Small intestine (tissue), 7 donors: ENCODE results near the gene JMJD1C. TPM values are rescaled to one million over a fixed set of nuclear protein-coding genes. Genes with fewer than 3 reads are reported as not detected.
A peak's percentile ranks its signal among the peaks of the same experiment; 100 is the strongest.

Experiments
- DNase-seq, 2 donors: peaks; one replicate each; pipeline versions ENCODE4 v3.0.0 to v3.0.0-alpha.2; 2013
- FAIRE-seq: peaks from 2 replicates; lab custom pipeline; 2012; peaks lifted over from hg19 to GRCh38; lab: Jason Lieb, UNC
- H3K27ac ChIP-seq, 3 donors: one replicate each; pipeline ENCODE4 v1.5.1; 2013; ENCODE audit warnings: low read length in 2 of 3, mild to moderate bottlenecking in 2 of 3, control low read depth in 1 of 3, inconsistent platforms in 1 of 3, low read depth in 1 of 3, moderate library complexity in 1 of 3
- H3K27me3 ChIP-seq, 3 donors: one replicate each; pipeline ENCODE4 v1.6.1; 2013; ENCODE audit warnings: low read length in 3 of 3, inconsistent platforms in 1 of 3; ENCODE audit not compliant: control insufficient read depth in 3 of 3, insufficient read depth in 3 of 3
- H3K36me3 ChIP-seq, 3 donors: one replicate each; pipeline ENCODE4 v1.6.1; 2013; ENCODE audit warnings: low read length in 3 of 3, inconsistent platforms in 1 of 3, low read depth in 1 of 3, mild to moderate bottlenecking in 1 of 3, moderate library complexity in 1 of 3; ENCODE audit not compliant: control insufficient read depth in 3 of 3, insufficient read depth in 2 of 3
- H3K4me1 ChIP-seq, 3 donors: one replicate each; pipeline ENCODE4 v1.6.1; 2013; ENCODE audit warnings: low read length in 2 of 3, inconsistent platforms in 1 of 3, low read depth in 1 of 3, mild to moderate bottlenecking in 1 of 3, moderate library complexity in 1 of 3; ENCODE audit not compliant: control insufficient read depth in 3 of 3, insufficient read depth in 2 of 3
- H3K4me3 ChIP-seq, 3 donors: one replicate each; pipeline ENCODE4 v1.5.1; 2013; ENCODE audit warnings: low read length in 3 of 3, control low read depth in 1 of 3, inconsistent platforms in 1 of 3, low read depth in 1 of 3, mild to moderate bottlenecking in 1 of 3, moderate library complexity in 1 of 3
- H3K9me3 ChIP-seq, 2 donors: one replicate each; pipeline ENCODE4 v1.6.1; 2013; ENCODE audit warnings: low read depth in 1 of 2, low read length in 1 of 2; ENCODE audit not compliant: control insufficient read depth in 2 of 2, insufficient read depth in 1 of 2
- WGBS, 3 donors: extraction: QIAGEN DNeasy Blood & Tissue Kit; methylation state at CpG; one replicate each; pipeline ENCODE4 v1.1.7; 2013; 5-methylcytosine and 5-hydroxymethylcytosine counted together
- polyA plus RNA-seq, 4 donors: library from polyadenylated mRNA; stranded (reverse) in 3 of 4; unstranded in 1 of 4; fragments of 200-250 nt in 3 of 4; fragments of 120-200 nt in 1 of 4; gene quantifications; one replicate each; pipeline versions ENCODE4 v1.2.1 to v1.2.3, GENCODE V29; 2013
- donor health status: healthy with polysubstance abuse.
- donor health status: control.
- donor health status: control.
- donor health status: Bipolar disorder and iron deficiency.
- donor health status: healthy.

The JMJD1C gene
- polyA plus RNA-seq, 4 donors: 22.4 to 108 (median 39.1) TPM

DNA sequence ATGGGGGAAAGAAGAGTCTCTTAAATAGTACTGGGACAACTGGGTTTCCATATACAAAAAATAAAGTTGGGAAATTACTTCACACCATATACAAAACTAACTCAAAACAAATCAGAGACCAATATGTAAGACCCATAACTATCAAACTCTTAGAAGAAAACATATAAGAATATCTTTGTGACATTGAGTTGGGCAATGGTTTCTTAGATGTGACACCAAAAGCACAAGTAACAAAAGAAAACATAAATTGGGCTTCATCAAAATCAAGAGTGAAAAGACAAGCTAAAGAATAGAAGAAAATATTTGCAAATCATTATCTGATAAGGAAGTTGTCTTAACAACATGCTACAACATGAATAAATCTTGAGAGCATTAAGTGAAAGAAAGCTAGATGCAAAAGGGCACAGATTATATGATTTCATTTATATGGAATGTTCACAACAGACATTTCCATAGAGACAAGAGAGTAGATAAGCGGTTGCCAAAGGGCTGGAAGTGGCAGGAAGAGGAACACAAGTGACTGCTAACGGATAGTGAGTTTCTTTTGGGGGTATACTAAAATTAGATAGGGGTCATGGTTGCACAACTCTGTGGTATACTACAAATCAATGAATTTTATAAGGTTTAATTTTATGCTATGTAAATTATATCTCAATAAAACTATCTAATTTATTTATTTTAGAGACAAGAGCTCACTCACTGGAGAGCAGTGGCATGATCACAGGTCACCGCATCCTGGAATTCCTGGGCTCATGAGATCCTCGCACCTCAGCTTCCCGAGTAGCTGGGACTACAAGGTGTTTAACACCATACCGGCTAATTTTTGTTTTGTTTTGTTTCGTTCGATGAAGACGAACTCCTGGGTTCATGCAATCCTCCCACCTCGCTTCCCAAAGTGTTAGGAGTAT, 35.4 kb downstream of the JMJD1C start:
- Histone ChIP-seq H3K4me1 (peaks cover 0 to 5% (median 0%) of the 10 kb centered on the region in 3 donors), H3K9me3 (no peaks in the 10 kb centered on the region), H3K36me3 (peaks cover 0 to 19% (median 0%) of the 10 kb centered on the region in 3 donors), H3K27me3 (no peaks in the 10 kb centered on the region), H3K27ac (no peak overlapping the region), H3K4me3 (no peak overlapping the region)
- DNase-seq (peak; percentile 30 to 33), FAIRE-seq (no peak)
- 79 to 85% (median 84%) methylated on average over 10 of the region's 10 CpGs for WGBS, 3 donors

DNA sequence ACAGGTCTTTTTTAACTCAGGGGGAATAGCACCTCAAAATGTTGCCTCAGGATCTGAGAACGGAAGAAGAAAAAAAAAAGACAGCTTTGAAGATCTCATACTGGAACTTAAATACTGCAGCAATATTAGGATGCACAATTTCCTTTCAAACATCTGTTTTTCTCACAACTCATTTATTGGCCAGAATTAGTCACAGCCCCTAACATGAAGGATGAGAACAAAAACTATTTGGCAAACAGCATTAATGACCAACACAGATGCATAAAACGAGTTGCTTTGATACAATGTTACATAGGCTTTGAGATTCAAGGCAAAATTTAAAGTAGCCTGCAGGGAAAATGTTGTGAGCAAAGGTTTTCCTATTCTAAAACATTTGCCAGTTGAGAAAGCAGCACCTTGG, 36.5 kb downstream of the JMJD1C start:
- no peak for FAIRE-seq
- Histone ChIP-seq H3K27ac (no peak overlapping the region), H3K4me3 (no peak overlapping the region)

DNA sequence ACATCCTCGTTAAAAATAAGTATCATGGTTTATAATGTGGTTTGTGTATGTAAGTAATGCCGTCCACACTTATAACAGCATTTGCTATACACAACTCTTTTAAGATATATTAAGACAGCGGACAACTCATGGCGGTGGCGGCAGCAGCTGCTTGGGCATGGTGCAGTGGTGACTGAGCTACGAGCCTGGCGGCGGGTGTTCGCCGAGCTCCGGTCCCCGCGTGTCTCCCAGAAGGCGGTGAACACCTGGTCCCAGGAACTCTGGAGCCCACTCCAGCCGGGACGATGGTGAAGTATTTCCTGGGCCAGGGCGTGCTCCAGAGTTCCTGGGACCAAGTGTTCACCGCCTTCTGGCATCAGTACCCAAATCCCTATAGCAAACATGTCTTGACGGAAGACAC, 38.8 kb downstream of the JMJD1C start:
- Histone ChIP-seq H3K4me3 (no peak overlapping the region), H3K27ac (no peak overlapping the region), H3K36me3 (peaks cover 0 to 17% (median 0%) of the 10 kb centered on the region in 3 donors), H3K9me3 (no peaks in the 10 kb centered on the region), H3K27me3 (no peaks in the 10 kb centered on the region), H3K4me1 (peaks cover 0 to 1% (median 0%) of the 10 kb centered on the region in 3 donors)
- WGBS, 3 donors: 97 to 98% (median 98%) methylated on average over 19 of the region's 19 CpGs
- FAIRE-seq (no peak), DNase-seq (no peak)

More for the DNA sequence above, 36.5 kb downstream of the JMJD1C start:
- Histone ChIP-seq H3K9me3 (no peaks in the 10 kb centered on the region), H3K36me3 (peaks cover 0 to 19% (median 0%) of the 10 kb centered on the region in 3 donors), H3K4me1 (peaks cover 0 to 5% (median 0%) of the 10 kb centered on the region in 3 donors), H3K27me3 (no peaks in the 10 kb centered on the region)
- WGBS, 3 donors: 46 to 75% (median 66%) methylated on average over 2 of the region's 2 CpGs
- no peak for DNase-seq

DNA sequence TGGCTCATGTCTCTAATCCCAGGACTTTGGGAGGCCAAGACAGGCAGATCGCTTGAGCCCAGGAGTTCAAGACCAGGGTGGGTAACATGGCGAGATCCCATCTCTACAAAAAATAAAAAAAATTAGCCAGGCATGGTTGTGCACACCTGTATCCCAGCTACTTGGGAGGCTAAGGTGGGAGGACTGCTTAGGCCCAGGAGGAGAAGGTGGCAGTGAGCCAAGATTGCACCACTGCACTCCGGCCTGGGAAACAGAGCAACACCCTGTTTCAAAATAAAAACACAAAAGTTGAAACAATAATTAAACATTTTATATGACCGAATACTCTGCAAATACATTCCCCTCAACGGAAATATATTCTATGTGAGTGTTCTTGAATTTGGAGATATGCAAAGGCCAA, 40.3 kb downstream of the JMJD1C start:
- Histone ChIP-seq H3K27me3 (no peaks in the 10 kb centered on the region), H3K4me1 (peaks cover 0 to 3% (median 0%) of the 10 kb centered on the region in 3 donors), H3K9me3 (no peaks in the 10 kb centered on the region), H3K36me3 (peaks cover 0 to 9% (median 0%) of the 10 kb centered on the region in 3 donors), H3K4me3 (no peak overlapping the region), H3K27ac (no peak overlapping the region)
- 86 to 87% (median 86%) methylated on average over 5 of the region's 5 CpGs for WGBS, 3 donors
- DNase-seq (no peak), FAIRE-seq (no peak)

DNA sequence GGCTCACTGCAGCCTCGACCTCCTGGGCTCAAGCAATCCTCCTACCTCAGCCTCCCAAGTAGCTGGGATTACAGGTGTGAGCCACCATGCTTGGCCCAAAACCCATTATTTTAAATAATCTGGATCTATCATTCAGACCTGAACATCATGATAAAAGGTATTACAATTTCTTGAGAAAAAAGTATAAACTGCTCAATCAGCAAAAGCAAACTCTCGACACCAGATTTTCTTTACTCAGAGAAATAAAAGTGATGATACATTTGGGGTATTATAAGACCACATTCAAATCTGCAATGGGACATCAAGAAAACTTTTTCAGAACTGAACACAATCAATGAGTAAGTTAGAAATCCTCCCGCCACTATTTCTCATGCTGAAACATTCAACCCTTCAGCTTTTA, 41.2 kb downstream of the JMJD1C start:
- H3K4me3 ChIP-seq: no peak overlapping the region
- no peak overlapping the region for H3K27ac ChIP-seq
- H3K4me1 ChIP-seq: peaks cover 0 to 3% (median 0%) of the 10 kb centered on the region in 3 donors
- H3K9me3 ChIP-seq: no peaks in the 10 kb centered on the region
- WGBS, 3 donors: 96 to 100% (median 97%) methylated on average over 3 of the region's 3 CpGs
- FAIRE-seq (no peak), DNase-seq (no peak)
- no peaks in the 10 kb centered on the region for H3K27me3 ChIP-seq
- peaks cover 0 to 9% (median 0%) of the 10 kb centered on the region in 3 donors for H3K36me3 ChIP-seq

DNA sequence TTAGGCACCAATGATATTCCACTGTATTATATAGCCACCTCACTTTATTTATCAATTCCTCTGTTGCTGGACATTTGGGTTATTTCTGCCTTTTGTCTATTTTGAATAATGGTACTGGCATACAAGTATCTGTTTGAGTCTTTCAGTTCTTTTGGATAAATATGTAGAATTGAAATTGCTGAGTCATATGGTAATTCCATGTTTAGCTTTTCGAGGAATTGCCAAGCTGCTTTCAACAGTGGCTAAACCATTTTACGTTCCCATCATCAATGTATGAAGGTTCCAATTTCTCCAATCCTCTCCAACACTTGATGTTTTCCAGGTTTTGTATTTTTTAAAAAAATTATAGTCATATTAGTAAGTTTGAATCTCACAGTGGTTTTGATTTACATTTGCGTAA, 42.3 kb downstream of the JMJD1C start:
- no peak for FAIRE-seq
- Histone ChIP-seq H3K36me3 (peaks cover 0 to 9% (median 0%) of the 10 kb centered on the region in 3 donors), H3K27ac (no peak overlapping the region), H3K4me1 (peaks cover 0 to 3% (median 0%) of the 10 kb centered on the region in 3 donors), H3K4me3 (no peak overlapping the region), H3K27me3 (no peaks in the 10 kb centered on the region), H3K9me3 (no peaks in the 10 kb centered on the region)
- no peak for DNase-seq
- WGBS, 3 donors: 79 to 93% (median 91%) methylated on average over 3 of the region's 3 CpGs

DNA sequence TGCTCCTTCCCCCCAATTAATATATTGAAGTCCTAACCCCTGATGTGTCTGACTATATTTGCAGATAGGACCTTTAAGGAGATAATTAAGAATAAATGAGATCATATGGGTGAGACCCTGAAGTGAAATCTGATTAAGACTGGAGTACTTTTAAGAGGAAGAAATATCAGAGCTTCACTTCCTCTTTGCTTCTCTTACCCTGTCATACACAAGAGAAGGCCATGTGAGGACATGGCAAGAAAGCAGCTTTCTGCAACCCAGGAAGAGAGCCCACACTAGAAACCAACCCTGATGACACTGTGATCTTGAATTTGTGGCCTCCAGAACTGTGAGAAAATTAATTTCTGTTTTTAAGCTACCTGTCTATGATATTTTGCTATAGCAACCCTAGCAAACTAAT, 44.2 kb downstream of the JMJD1C start:
- FAIRE-seq (no peak), DNase-seq (peak in 1 of 2 donors; percentile 23)
- Histone ChIP-seq H3K4me3 (no peak overlapping the region), H3K27me3 (no peaks in the 10 kb centered on the region), H3K4me1 (peaks cover 0 to 3% (median 0%) of the 10 kb centered on the region in 3 donors), H3K9me3 (no peaks in the 10 kb centered on the region), H3K27ac (no peak overlapping the region), H3K36me3 (no peaks in the 10 kb centered on the region)

DNA sequence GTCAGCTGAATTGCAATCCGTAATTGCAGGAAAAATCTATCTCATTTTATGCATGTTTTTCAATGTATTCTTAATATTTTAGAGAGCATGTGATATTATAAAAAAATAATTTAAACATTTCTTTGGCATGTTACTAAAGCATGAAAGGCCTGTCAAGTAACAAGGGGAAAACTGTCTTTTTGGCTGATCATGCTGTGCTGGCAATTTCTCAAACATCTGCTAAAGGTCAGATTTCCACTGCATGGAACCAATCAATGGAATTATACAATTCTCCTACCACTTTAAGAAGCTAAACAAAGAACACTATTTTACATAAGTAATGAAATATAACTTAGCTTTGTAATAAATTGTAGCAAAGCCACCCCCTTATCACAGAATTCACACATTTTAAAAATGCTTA, 49.4 kb downstream of the JMJD1C start:
- no peaks in the 10 kb centered on the region for H3K4me1 ChIP-seq
- DNase-seq: no peak
- WGBS, 3 donors: 81 to 95% (median 94%) methylated on average over 1 of the region's 1 CpG

More for the DNA sequence above, 49.4 kb downstream of the JMJD1C start:
- H3K36me3 ChIP-seq: peaks cover 0 to 6% (median 0%) of the 10 kb centered on the region in 3 donors
- H3K9me3 ChIP-seq: no peaks in the 10 kb centered on the region
- no peaks in the 10 kb centered on the region for H3K27me3 ChIP-seq
- no peak overlapping the region for H3K27ac ChIP-seq
- H3K4me3 ChIP-seq: no peak overlapping the region
- FAIRE-seq: no peak
